Naive B cell (primary cell): ENCODE measurements around the gene TOMM7. TPM values are rescaled to one million over a fixed set of nuclear protein-coding genes. Genes with fewer than 3 reads are reported as not detected.
A peak's percentile ranks its signal among the peaks of the same experiment; 100 is the strongest.
"Not testable (repeated sequence)": the region's sequence is repeated elsewhere in the genome, so short reads cannot be mapped to it uniquely, and the experiment has no call there.

Source experiments
- ATAC-seq, 2 donors: fragments of 150-1000 bp; cut with Tn5 transposase; 2 replicates each; pipeline ENCODE4 v1.10.0; 2021; ENCODE audit warnings: low read depth in 2 of 2, mild to moderate bottlenecking in 2 of 2, moderate library complexity in 2 of 2
- DNase-seq: peaks from one replicate; pipeline ENCODE4 v3.0.0; 2022
- H3K27ac Mint-ChIP-seq, 6 donors: one replicate each; pipeline ENCODE4 v1.8.0; 2020 to 2022; ENCODE audit warnings: mild to moderate bottlenecking in 6 of 6, mixed read lengths in 6 of 6, moderate library complexity in 5 of 6, inconsistent platforms in 2 of 6
- H3K27me3 Mint-ChIP-seq, 3 donors: one replicate each; pipeline ENCODE4 v1.8.0; 2021 to 2022; ENCODE audit warnings: mixed read lengths in 3 of 3, mild to moderate bottlenecking in 1 of 3
- H3K36me3 Mint-ChIP-seq, 2 donors: one replicate each; pipeline ENCODE4 v1.8.0; 2020 to 2022; ENCODE audit warnings: mixed read lengths in 2 of 2, inconsistent platforms in 1 of 2, mild to moderate bottlenecking in 1 of 2
- H3K4me1 Mint-ChIP-seq, 3 donors: one replicate each; pipeline ENCODE4 v1.8.0; 2020 to 2022; ENCODE audit warnings: mixed read lengths in 3 of 3, inconsistent platforms in 1 of 3, mild to moderate bottlenecking in 1 of 3, moderate library complexity in 1 of 3
- H3K4me3 Mint-ChIP-seq, 8 donors: one replicate each; pipeline ENCODE4 v1.8.0; 2020 to 2022; ENCODE audit warnings: mild to moderate bottlenecking in 8 of 8, mixed read lengths in 8 of 8, moderate library complexity in 8 of 8, inconsistent platforms in 2 of 8
- H3K9me3 Mint-ChIP-seq, 7 donors: one replicate each; pipeline ENCODE4 v1.8.0; 2020 to 2022; ENCODE audit warnings: mixed read lengths in 7 of 7, mild to moderate bottlenecking in 5 of 7, inconsistent platforms in 2 of 7, moderate library complexity in 1 of 7
- polyA plus RNA-seq, 6 donors: library from polyadenylated mRNA; unstranded; fragments of 300-500 nt; fragmentation: Illumina TruSeq; gene quantifications; one replicate each; pipeline ENCODE4 v1.2.3, GENCODE V29; 2021; ENCODE audit warnings: low read depth in 6 of 6

TOMM7 gene
- polyA plus RNA-seq, 6 donors from 2014 or later, result 175 to 294 (median 276) TPM

DNA sequence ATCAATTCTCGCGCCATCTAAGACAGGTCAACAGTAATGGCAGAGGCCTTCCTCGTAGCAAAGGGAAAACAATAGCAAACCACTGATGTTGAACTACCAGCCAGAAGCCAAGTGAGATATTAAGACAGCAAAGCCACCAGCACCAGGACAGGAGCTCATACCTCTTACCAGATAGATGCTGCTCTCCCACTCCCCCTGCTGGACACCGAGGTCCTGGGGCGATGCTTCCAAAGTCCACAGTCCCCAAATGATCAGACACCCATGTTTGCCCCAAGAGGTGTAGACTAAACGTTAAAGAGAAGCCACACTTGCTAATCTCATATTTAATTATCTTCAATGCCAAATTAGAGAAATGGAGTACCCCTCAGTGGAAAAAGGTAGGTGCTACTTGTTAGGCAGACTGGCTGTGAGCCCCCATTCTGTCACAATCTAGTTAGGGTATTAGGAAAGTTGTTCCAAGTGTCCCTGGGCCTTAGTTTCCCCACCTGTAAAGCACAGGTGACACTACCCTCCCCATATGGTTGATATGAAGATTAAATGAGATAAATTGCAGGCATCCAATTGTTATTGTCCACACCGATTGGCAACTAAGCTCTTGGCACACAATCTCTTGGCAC lies 39.9 kb downstream of the TOMM7 start:
- Mint-ChIP-seq H3K36me3 (no peaks in the 10 kb centered on the region), H3K9me3 (no peaks in the 10 kb centered on the region), H3K4me1 (peaks cover 0 to 7% (median 0%) of the 10 kb centered on the region in 3 donors), H3K27ac (peak overlapping the region in 2 of 6 donors; percentile 5 to 58), H3K4me3 (no peak overlapping the region), H3K27me3 (peaks cover 0 to 5% (median 4%) of the 10 kb centered on the region in 3 donors)
- peak; percentile 71 for DNase-seq
- peak; percentile 98 to 100 for ATAC-seq

DNA sequence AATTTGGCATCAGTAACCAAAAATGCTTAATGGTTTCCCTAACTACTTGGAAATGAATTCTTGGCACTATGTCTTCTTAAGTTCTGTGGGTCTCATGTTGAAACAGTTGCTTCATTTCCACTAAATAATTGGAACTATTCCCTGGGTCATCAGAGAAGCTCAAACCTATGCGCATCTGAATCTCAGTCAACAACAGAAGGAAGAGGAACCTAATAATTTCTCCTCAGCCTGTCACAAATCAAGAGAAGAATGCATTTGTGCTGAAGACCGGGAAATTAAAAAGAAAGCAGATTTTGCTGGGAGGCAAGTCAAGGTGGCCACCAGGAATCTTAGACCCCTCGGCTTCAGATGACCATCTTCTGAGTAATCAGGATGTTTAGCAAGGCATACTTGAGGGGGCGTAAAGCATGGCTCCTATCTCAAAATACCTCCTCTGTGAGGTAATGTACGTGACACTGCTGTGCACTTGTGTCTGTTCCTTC lies 41.4 kb downstream of the TOMM7 start:
- peaks cover 0 to 9% (median 4%) of the 10 kb centered on the region in 3 donors for H3K27me3 Mint-ChIP-seq

DNA sequence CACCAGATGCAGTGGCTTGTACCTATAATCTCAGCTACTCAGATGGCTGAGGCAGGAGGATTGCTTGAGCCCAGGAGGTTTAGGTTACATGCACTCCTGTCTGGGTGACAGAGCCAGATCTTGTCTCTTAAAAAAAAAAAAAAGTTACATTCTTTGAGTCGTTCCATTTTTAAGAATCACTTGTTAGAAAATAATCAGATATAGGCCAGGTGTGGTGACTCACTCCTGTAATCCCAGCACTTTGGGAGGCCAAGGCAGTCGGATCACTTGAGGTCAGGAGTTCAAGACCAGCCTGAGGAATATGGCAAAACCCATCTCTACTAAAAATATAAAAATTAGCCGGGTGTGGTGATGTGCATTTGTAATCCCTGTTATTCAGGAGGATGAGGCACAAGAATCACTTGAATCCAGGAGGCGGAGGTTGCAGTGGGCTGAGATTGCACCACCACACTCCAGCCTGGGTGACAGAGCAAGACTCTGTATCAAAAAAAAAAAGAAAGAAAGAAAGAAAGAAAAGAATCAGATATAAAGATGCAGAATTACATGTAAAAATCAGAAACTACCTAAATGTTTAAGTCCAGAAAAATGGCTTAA lies 42.8 kb downstream of the TOMM7 start:
- peak overlapping the region in 1 of 6 donors; percentile 49 for H3K27ac Mint-ChIP-seq
- H3K4me1 Mint-ChIP-seq, H3K4me3 Mint-ChIP-seq, H3K9me3 Mint-ChIP-seq, H3K36me3 Mint-ChIP-seq, ATAC-seq, DNase-seq: not testable (repeated sequence)
- peaks cover 0 to 10% (median 7%) of the 10 kb centered on the region in 3 donors for H3K27me3 Mint-ChIP-seq

More for the DNA sequence above, 41.4 kb downstream of the TOMM7 start:
- Mint-ChIP-seq H3K36me3 (no peaks in the 10 kb centered on the region), H3K27ac (no peak overlapping the region), H3K4me1 (peaks cover 0 to 7% (median 0%) of the 10 kb centered on the region in 3 donors), H3K9me3 (no peaks in the 10 kb centered on the region), H3K4me3 (no peak overlapping the region)
- DNase-seq, result no peak
- ATAC-seq, result no peak

DNA sequence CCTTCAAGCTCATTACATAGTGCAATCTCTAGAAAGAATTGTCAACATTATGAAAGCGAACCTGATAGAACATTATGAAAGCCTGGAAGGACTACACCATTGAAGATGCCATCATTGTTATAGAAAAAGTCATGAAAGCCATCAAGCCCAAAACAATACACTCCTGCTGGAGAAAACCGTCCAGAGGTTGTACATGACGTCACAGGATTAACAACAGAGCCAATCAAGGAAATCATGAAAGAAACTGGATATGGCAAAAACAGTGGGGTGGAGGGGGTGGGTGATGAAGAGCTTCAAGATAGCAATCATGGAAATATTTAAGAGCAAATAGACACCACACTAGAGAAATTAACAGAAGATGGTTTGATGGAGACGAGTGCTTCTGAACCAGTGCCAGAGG lies 45.7 kb downstream of the TOMM7 start:
- H3K9me3 Mint-ChIP-seq, result no peaks in the 10 kb centered on the region

DNA sequence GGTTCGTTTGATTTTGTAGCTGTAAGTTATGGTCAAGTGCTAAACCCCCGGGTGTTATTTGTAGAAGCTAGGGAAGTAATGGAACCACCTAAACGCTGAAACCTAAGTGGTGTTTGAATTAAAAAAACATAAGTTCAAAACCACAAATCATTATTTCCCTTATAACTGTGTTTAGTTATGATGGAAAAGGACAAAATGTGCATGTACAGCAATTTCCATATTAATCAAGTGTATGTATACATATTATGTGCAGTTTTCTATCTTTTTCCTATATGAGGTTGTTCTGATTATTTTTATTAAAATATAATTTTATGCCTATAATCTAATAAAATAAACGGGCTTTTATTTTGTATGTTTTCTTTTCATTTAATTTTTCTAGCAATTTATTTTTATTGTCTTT lies 49.8 kb downstream of the TOMM7 start:
- ATAC-seq, result no peak

More for the DNA sequence above, 45.7 kb downstream of the TOMM7 start:
- H3K36me3 Mint-ChIP-seq, result no peaks in the 10 kb centered on the region
- ATAC-seq (no peak), DNase-seq (no peak)
- H3K27ac Mint-ChIP-seq, result no peak overlapping the region
- peaks cover under 1 to 9% (median 7%) of the 10 kb centered on the region in 3 donors for H3K27me3 Mint-ChIP-seq
- no peaks in the 10 kb centered on the region for H3K4me1 Mint-ChIP-seq
- no peak overlapping the region for H3K4me3 Mint-ChIP-seq

DNA sequence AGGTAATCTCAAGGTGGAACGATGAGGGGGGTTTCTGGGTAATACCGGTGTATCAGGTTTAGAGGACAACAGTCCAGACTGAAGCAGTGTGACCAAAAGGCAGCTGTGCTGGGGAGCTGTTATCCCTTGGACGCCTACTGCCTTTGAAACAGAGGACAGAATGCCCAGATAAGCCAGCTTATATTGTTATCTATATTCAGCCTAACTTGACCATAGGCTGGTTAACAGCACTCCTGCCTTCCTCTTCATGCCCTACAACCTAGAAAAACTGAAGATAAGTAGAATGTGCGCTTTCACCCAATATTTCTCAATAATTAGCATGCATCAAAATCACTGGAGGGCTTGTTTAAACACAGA lies 50.8 kb downstream of the TOMM7 start:
- peaks cover 12 to 25% (median 13%) of the 10 kb centered on the region in 3 donors for H3K27me3 Mint-ChIP-seq

More for the DNA sequence above, 49.8 kb downstream of the TOMM7 start:
- H3K4me3 Mint-ChIP-seq, result no peak overlapping the region
- H3K36me3 Mint-ChIP-seq, result no peaks in the 10 kb centered on the region
- H3K27ac Mint-ChIP-seq, result no peak overlapping the region
- peaks cover 12 to 26% (median 13%) of the 10 kb centered on the region in 3 donors for H3K27me3 Mint-ChIP-seq
- H3K4me1 Mint-ChIP-seq, result no peaks in the 10 kb centered on the region
- no peak for DNase-seq
- no peaks in the 10 kb centered on the region for H3K9me3 Mint-ChIP-seq

DNA sequence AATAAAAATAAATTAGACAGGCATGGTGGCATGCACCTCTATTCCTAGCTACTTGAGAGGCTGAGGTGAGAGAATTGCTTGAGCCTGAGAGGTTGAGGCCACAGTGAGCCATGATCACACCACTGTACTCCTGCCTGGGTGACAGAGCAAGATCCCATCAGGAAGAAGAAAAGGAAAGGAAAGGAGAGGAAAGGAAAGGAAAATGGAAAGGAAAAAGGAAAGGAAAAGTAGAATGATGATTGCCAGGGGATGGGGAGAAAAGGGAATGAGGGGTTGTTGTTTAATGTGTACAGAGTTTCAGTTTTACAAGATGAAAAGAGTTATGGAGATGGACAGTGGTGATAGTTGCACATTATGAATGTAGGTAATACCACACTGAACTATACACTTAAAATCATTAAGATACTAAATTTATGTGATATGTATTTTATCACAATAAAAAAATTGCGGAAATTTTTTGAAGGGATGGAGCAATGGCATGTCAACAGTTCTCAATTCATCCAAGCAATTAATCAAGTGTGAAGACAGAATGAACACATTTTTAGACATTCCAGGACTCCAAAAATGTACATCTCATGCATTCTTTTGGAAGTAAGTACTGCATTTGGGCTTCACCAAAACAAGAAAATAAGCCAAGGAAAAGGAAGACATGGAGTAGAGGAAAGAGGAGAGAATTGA lies 51.3 kb downstream of the TOMM7 start:
- H3K36me3 Mint-ChIP-seq, result no peaks in the 10 kb centered on the region
- no peak for ATAC-seq
- H3K27ac Mint-ChIP-seq, result peak overlapping the region in 1 of 6 donors; percentile 49

More for the DNA sequence above, 50.8 kb downstream of the TOMM7 start:
- no peak overlapping the region for H3K4me3 Mint-ChIP-seq
- ATAC-seq (no peak), DNase-seq (no peak)
- no peaks in the 10 kb centered on the region for H3K36me3 Mint-ChIP-seq
- no peak overlapping the region for H3K27ac Mint-ChIP-seq
- H3K9me3 Mint-ChIP-seq, result no peaks in the 10 kb centered on the region
- no peaks in the 10 kb centered on the region for H3K4me1 Mint-ChIP-seq

DNA sequence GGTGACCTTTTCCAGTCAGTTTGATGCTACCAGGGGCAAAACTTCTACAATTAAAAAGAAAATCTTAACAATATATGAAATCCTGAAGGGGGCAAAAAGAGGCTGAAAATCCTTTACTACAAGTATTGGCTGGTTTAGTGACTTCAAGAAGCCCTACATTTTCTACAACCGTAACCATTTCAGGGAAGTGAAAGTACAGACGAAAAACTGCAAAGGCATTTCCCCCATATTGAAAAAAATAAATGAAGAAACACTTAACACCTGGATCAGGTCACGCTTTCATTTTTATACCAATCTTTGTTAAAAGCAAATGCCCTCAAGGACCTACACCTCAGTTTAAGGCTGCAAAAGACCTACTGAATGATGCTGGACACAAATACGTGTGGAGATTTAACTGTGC lies 57.0 kb downstream of the TOMM7 start:
- peaks cover 0 to 12% (median 3%) of the 10 kb centered on the region in 3 donors for H3K27me3 Mint-ChIP-seq
- H3K9me3 Mint-ChIP-seq, result peaks cover 0 to 10% (median 3%) of the 10 kb centered on the region in 7 donors
- no peak overlapping the region for H3K4me3 Mint-ChIP-seq

More for the DNA sequence above, 51.3 kb downstream of the TOMM7 start:
- no peak for DNase-seq
- peak overlapping the region in 1 of 8 donors; percentile 31 for H3K4me3 Mint-ChIP-seq
- H3K27me3 Mint-ChIP-seq, result peaks cover 12 to 23% (median 13%) of the 10 kb centered on the region in 3 donors
- H3K4me1 Mint-ChIP-seq, result peaks cover 0 to under 1% (median under 1%) of the 10 kb centered on the region in 3 donors
- H3K9me3 Mint-ChIP-seq, result no peaks in the 10 kb centered on the region

More for the DNA sequence above, 57.0 kb downstream of the TOMM7 start:
- peak; percentile 97 for ATAC-seq
- peak; percentile 59 for DNase-seq
- peaks cover 10 to 17% (median 14%) of the 10 kb centered on the region in 3 donors for H3K4me1 Mint-ChIP-seq
- peaks cover 0 to under 1% of the 10 kb centered on the region in 2 donors for H3K36me3 Mint-ChIP-seq
- H3K27ac Mint-ChIP-seq, result peak overlapping the region in 2 of 6 donors; percentile 24 to 32

Other genes starting within 250 kb of the TOMM7 start
- 10 to 100 TPM in 3 of 6 donors, 1 to 10 TPM in 3; 6.1 to 35.9 (median 9.4) TPM for gene IL6, start 95.6 kb downstream of the TOMM7 start, polyA plus RNA-seq
- gene HYCC1, start 191.3 kb upstream of the TOMM7 start, polyA plus RNA-seq, result 10 to 100 TPM; 25.1 to 68.2 (median 57.7) TPM